GM12878 (cell line): ENCODE data around the gene DICER1. TPM values are rescaled to one million over a fixed set of nuclear protein-coding genes. Genes with fewer than 3 reads are reported as not detected.

ENCODE experiments used
- ATAC-seq: fragments of 200-7000 bp; cut with Tn5 transposase; 3 replicates; pipeline ENCODE4 v1.9.1; 2020; ENCODE audit warnings: mild to moderate bottlenecking, moderate library complexity
- BruUV-seq: library from RNA; stranded (reverse); fragments of 400-500 nt; replicated peaks from 2 replicates; lab custom pipeline; 2021; lab: Mats Ljungman, UMichigan
- CTCF ChIA-PET: fragments of 300-600 bp; sonication (Branson Sonifier 250); formaldehyde crosslinking; extraction: SDS; loops from one replicate; lab custom pipeline; 2021; ENCODE audit warnings: inconsistent platforms; lab: Yijun Ruan, JAX
- POLR2A ChIA-PET: fragments of 350-600 bp; formaldehyde crosslinking; extraction: SDS; loops from one replicate; lab custom pipeline; 2021; ENCODE audit warnings: inconsistent platforms; lab: Charles Lee
- RAD21 ChIA-PET: fragments of 300-600 bp; sonication (Branson Sonifier 250); formaldehyde crosslinking; loops from one replicate; lab custom pipeline; 2023; ENCODE audit warnings: antibody characterized with exemption; ENCODE audit not compliant: unreplicated experiment; lab: Charles Lee
- SMC1A ChIA-PET: fragments of 300-600 bp; sonication (Branson Sonifier 250); formaldehyde crosslinking; loops from one replicate; lab custom pipeline; 2023; ENCODE audit not compliant: unreplicated experiment, uncharacterized antibody; lab: Charles Lee
- DNase-seq: peaks from one replicate; pipeline ENCODE4 v3.0.0-alpha.2; 2011; ENCODE audit warnings: low read depth, low spot score
- FAIRE-seq: peaks from 3 replicates; lab custom pipeline; 2011; peaks lifted over from hg19 to GRCh38; lab: Jason Lieb, UNC
- H2AFZ ChIP-seq: 2 replicates; pipeline ENCODE4 v1.6.0; 2011; ENCODE audit warnings: low read depth, low read length, control low read depth; ENCODE audit not compliant: control insufficient read depth
- H3K27ac ChIP-seq: 2 replicates; pipeline ENCODE4 v1.5.1; 2011; ENCODE audit warnings: control low read depth; ENCODE audit not compliant: control insufficient read depth, insufficient read depth
- H3K27me3 ChIP-seq, 2 experiments: replicated peaks in 1 of 2; 2 replicates each; pipeline versions ENCODE4 v1.6.0 to v1.6.1; 2011; ENCODE audit warnings: low read length in 1 of 2; ENCODE audit not compliant: control insufficient read depth in 2 of 2, insufficient read depth in 2 of 2
- H3K36me3 ChIP-seq, 2 experiments: 2 replicates each; pipeline ENCODE4 v1.5.1; 2011; ENCODE audit warnings: low read length in 1 of 2; ENCODE audit not compliant: control insufficient read depth in 2 of 2, insufficient read depth in 2 of 2
- H3K4me1 ChIP-seq: 2 replicates; pipeline ENCODE4 v1.6.1; 2011; ENCODE audit warnings: mild to moderate bottlenecking, low read length, moderate library complexity, mixed read lengths; ENCODE audit not compliant: control insufficient read depth, insufficient read depth
- H3K4me2 ChIP-seq: 2 replicates; pipeline ENCODE4 v1.6.0; 2011; ENCODE audit warnings: control low read depth; ENCODE audit not compliant: control insufficient read depth, insufficient read depth
- H3K4me3 ChIP-seq: fragments of 200-600 bp; sonication (generic); 2 replicates; pipeline ENCODE4 v1.5.1; 2016
- H3K79me2 ChIP-seq: 2 replicates; pipeline ENCODE4 v1.6.0; 2011; ENCODE audit warnings: low read length; ENCODE audit not compliant: control insufficient read depth, insufficient read depth
- H3K9ac ChIP-seq: 2 replicates; pipeline ENCODE4 v1.8.0; 2011; ENCODE audit warnings: low read length, control low read depth, mixed read lengths; ENCODE audit not compliant: control insufficient read depth, insufficient read depth
- H3K9me3 ChIP-seq: replicated peaks from 3 replicates; pipeline ENCODE4 v1.5.1; 2011; ENCODE audit warnings: mild to moderate bottlenecking, low read length; ENCODE audit not compliant: control insufficient read depth, insufficient read depth
- H4K20me1 ChIP-seq: 2 replicates; pipeline ENCODE4 v1.6.0; 2011; ENCODE audit not compliant: control insufficient read depth, insufficient read depth
- CUX1 ChIP-seq: IDR thresholded peaks from 2 replicates; pipeline ENCODE4 v1.6.1; 2012; ENCODE audit warnings: improper control_type of control experiment, low read depth, low read length; ENCODE audit not compliant: insufficient replicate concordance
- ETV6 ChIP-seq, 2 experiments: fragments of 450-650 bp in 1 of 2; IDR thresholded peaks in 1 of 2; conservative IDR thresholded peaks in 1 of 2; 2 replicates each; pipeline ENCODE4 v1.6.1; 2014; ENCODE audit warnings: antibody characterized with exemption in 1 of 2, borderline replicate concordance in 1 of 2, low read depth in 1 of 2, mild to moderate bottlenecking in 1 of 2, moderate library complexity in 1 of 2
- ZNF24 ChIP-seq: fragments of 450-650 bp; IDR thresholded peaks from 2 replicates; pipeline ENCODE4 v1.6.1; 2017; ENCODE audit warnings: antibody characterized with exemption, mild to moderate bottlenecking
- WGBS: methylation state at CpG from one replicate; pipeline ENCODE4 v1.1.6; 2016; ENCODE audit warnings: low lambda C conversion rate; ENCODE audit not compliant: insufficient replicate concordance, insufficient coverage; ENCODE audit errors: missing lambda C conversion rate; 5-methylcytosine and 5-hydroxymethylcytosine counted together
- in situ Hi-C: fragments of 300-500 bp; cut with MboI; formaldehyde crosslinking; loops from 9 replicates; pipeline ENCODE4 v1.14.3; 2018; ENCODE audit warnings: mixed read lengths
- intact Hi-C: fragments of 100-400 bp; cut with micrococcal nuclease; formaldehyde crosslinking; loops from one replicate; pipeline ENCODE4 v1.14.2; 2022; ENCODE audit not compliant: unreplicated experiment
- polyA plus RNA-seq, 11 experiments: library from polyadenylated mRNA; depleted of rRNA in 4 of 11; unstranded in 6 of 11; stranded (reverse) in 5 of 11; fragments of >200 nt; fragmentation: Nextera tagmentation in 4 of 11; fragmentation: Illumina TruSeq in 1 of 11; extraction: Ambion mirVana in 4 of 11; extraction: Trizol in 1 of 11; gene quantifications; 1 replicate in 1 of 11; 2 replicates in 10 of 11; pipeline versions ENCODE4 v1.2.1 to v1.2.3, GENCODE V29; 2011 to 2016; ENCODE audit warnings: inconsistent platforms in 2 of 11, missing spikeins in 2 of 11, low read depth in 1 of 11
- total RNA-seq, 4 experiments: library from RNA; depleted of rRNA in 3 of 4; stranded (reverse); fragments of >200 nt in 3 of 4; fragmentation: Illumina TruSeq in 1 of 4; extraction: Trizol in 1 of 4; gene quantifications; 2 replicates each; pipeline versions ENCODE4 v1.2.1 to v1.2.3, GENCODE V29; 2013 to 2021

DICER1 gene
- total and polyA plus RNA-seq, 10 of the 15 experiments (the other 5 are each of a cell fraction or from before 2014, with no cell fraction given) = 6.8 to 70.8 (median 37.1) TPM

DNA sequence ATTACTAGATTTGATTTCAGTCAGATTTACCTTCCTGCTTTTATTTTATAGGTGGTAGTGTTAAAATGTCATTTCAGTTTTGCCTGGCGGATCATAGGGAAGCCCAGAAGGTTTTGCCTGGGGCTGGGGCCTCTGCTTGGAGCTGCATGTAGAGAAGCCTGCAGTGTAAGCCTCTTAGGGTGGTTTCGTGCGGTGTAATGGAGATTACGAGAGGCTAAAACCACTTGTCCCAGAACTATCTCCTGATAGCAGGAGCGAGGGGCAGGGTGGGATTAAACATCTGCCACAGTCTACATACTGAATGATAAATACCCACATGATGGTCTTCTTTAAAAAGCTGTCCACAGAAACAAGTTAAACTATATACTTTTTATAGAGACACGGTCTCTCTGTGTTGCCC is 35.0 kb upstream of the DICER1 start:
- ChIA-PET RAD21 (no interaction called here), POLR2A (interaction anchor here (1.5 kb wide), 1 partner anchor 8 kb away, joined by 3 read pairs; no protein-coding TSS in a partner anchor), SMC1A (no interaction called here), CTCF (interaction anchor here (1.2 kb wide), 1 partner anchor 18 kb away, joined by 3 read pairs; no protein-coding TSS in a partner anchor)
- H3K79me2 ChIP-seq = no peaks in the 10 kb centered on the region
- no peak for ATAC-seq
- intact Hi-C loops (no loop called here), in situ Hi-C loops (loop anchor here (10.0 kb wide), 1 partner anchor 508 kb away; no protein-coding TSS in a partner anchor)
- no peak overlapping the region for H3K4me2 ChIP-seq
- 60% methylated on average over 6 of the region's 6 CpGs for WGBS
- DNase-seq = no peak
- no peaks in the 10 kb centered on the region for H3K4me1 ChIP-seq
- no peaks in the 10 kb centered on the region for H4K20me1 ChIP-seq
- FAIRE-seq = no peak
- no peak for TF ChIP-seq CUX1
- no peak for TF ChIP-seq ETV6 (conservative IDR thresholded peaks at IDR 0.05 in 1 of 2, IDR thresholded peaks at IDR 0.05 in 1 of 2; ENCODE audit: borderline replicate concordance in 1 of 2, low read depth in 1 of 2)
- no peak for TF ChIP-seq ZNF24
- no peak overlapping the region for H3K27ac ChIP-seq
- H3K36me3 ChIP-seq = no peaks in the 10 kb centered on the region; a peak in 1 of 4 replicates
- no peak overlapping the region for H3K9ac ChIP-seq
- H2AFZ ChIP-seq = no peak overlapping the region
- H3K27me3 ChIP-seq = no peaks in the 10 kb centered on the region
- no peak overlapping the region for H3K4me3 ChIP-seq
- no TSS peak for BruUV-seq
- no peaks in the 10 kb centered on the region; the same call in 2 of the 3 replicates for H3K9me3 ChIP-seq
